ENCODE measurements around the gene FHOD3.

Gene FHOD3

GRCh38 chr18:36274083-36274715 is 23.3 kb upstream of the FHOD3 start:
- H3K27me3 ChIP-seq (ENCODE audit: insufficient read depth, low read length): no peaks in the 10 kb centered on the region
- 96% methylated on average over 8 of the region's 8 CpGs for WGBS
- no peak overlapping the region for H3K4me3 ChIP-seq (ENCODE audit: low read length)
- H3K9ac ChIP-seq (ENCODE audit: low read depth, low read length): no peak overlapping the region
- no peak overlapping the region for H3K27ac ChIP-seq (ENCODE audit: low read depth, low read length)
- no peaks in the 10 kb centered on the region for H3K4me1 ChIP-seq (ENCODE audit: insufficient read depth, low read length)
- no peaks in the 10 kb centered on the region for H3K9me3 ChIP-seq (ENCODE audit: insufficient read depth, low read depth, low read length)
- no peaks in the 10 kb centered on the region for H3K36me3 ChIP-seq (ENCODE audit: insufficient read depth, low read length)

GRCh38 chr18:36275561-36275960 is 22.0 kb upstream of the FHOD3 start:
- Histone ChIP-seq H3K9ac (ENCODE audit: low read depth, low read length) (no peak overlapping the region), H3K4me1 (ENCODE audit: insufficient read depth, low read length) (no peaks in the 10 kb centered on the region), H3K36me3 (ENCODE audit: insufficient read depth, low read length) (no peaks in the 10 kb centered on the region), H3K27me3 (ENCODE audit: insufficient read depth, low read length) (no peaks in the 10 kb centered on the region), H3K9me3 (ENCODE audit: insufficient read depth, low read depth, low read length) (no peaks in the 10 kb centered on the region), H3K27ac (ENCODE audit: low read depth, low read length) (no peak overlapping the region), H3K4me3 (ENCODE audit: low read length) (no peak overlapping the region)
- WGBS: 100% methylated on average over 1 of the region's 1 CpG

GRCh38 chr18:36279001-36279400 is 18.5 kb upstream of the FHOD3 start:
- H3K36me3 ChIP-seq (ENCODE audit: insufficient read depth, low read length): no peaks in the 10 kb centered on the region
- H3K9me3 ChIP-seq (ENCODE audit: insufficient read depth, low read depth, low read length): no peaks in the 10 kb centered on the region
- no peak overlapping the region for H3K27ac ChIP-seq (ENCODE audit: low read depth, low read length)
- no peaks in the 10 kb centered on the region for H3K27me3 ChIP-seq (ENCODE audit: insufficient read depth, low read length)
- no peaks in the 10 kb centered on the region for H3K4me1 ChIP-seq (ENCODE audit: insufficient read depth, low read length)
- WGBS: 78% methylated on average over 3 of the region's 3 CpGs
- no peak overlapping the region for H3K9ac ChIP-seq (ENCODE audit: low read depth, low read length)
- no peak overlapping the region for H3K4me3 ChIP-seq (ENCODE audit: low read length)

GRCh38 chr18:36281936-36282335 is 15.6 kb upstream of the FHOD3 start:
- Histone ChIP-seq H3K36me3 (ENCODE audit: insufficient read depth, low read length) (no peaks in the 10 kb centered on the region), H3K27ac (ENCODE audit: low read depth, low read length) (no peak overlapping the region), H3K9me3 (ENCODE audit: insufficient read depth, low read depth, low read length) (no peaks in the 10 kb centered on the region), H3K27me3 (ENCODE audit: insufficient read depth, low read length) (no peaks in the 10 kb centered on the region), H3K4me3 (ENCODE audit: low read length) (no peak overlapping the region), H3K9ac (ENCODE audit: low read depth, low read length) (no peak overlapping the region), H3K4me1 (ENCODE audit: insufficient read depth, low read length) (no peaks in the 10 kb centered on the region)
- 88% methylated on average over 3 of the region's 3 CpGs for WGBS

GRCh38 chr18:36283448-36283847 is 14.1 kb upstream of the FHOD3 start:
- Histone ChIP-seq H3K4me3 (ENCODE audit: low read length) (no peak overlapping the region), H3K27me3 (ENCODE audit: insufficient read depth, low read length) (no peaks in the 10 kb centered on the region), H3K4me1 (ENCODE audit: insufficient read depth, low read length) (no peaks in the 10 kb centered on the region), H3K36me3 (ENCODE audit: insufficient read depth, low read length) (no peaks in the 10 kb centered on the region), H3K9me3 (ENCODE audit: insufficient read depth, low read depth, low read length) (0 out of 2 replicates have a peak, but pooled peaks cover 2% of the 10 kb centered on the region), H3K27ac (ENCODE audit: low read depth, low read length) (no peak overlapping the region), H3K9ac (ENCODE audit: low read depth, low read length) (no peak overlapping the region)
- WGBS: 89% methylated on average over 6 of the region's 6 CpGs

GRCh38 chr18:36284268-36284667 is 13.2 kb upstream of the FHOD3 start:
- Histone ChIP-seq H3K9me3 (ENCODE audit: insufficient read depth, low read depth, low read length) (peaks cover 9% of the 10 kb centered on the region; the same call in 1 of the 2 replicates), H3K27ac (ENCODE audit: low read depth, low read length) (no peak overlapping the region), H3K27me3 (ENCODE audit: insufficient read depth, low read length) (no peaks in the 10 kb centered on the region), H3K4me1 (ENCODE audit: insufficient read depth, low read length) (no peaks in the 10 kb centered on the region), H3K4me3 (ENCODE audit: low read length) (no peak overlapping the region), H3K36me3 (ENCODE audit: insufficient read depth, low read length) (no peaks in the 10 kb centered on the region), H3K9ac (ENCODE audit: low read depth, low read length) (no peak overlapping the region)
- 78% methylated on average over 4 of the region's 4 CpGs for whole genome bisulfite sequencing

- Histone ChIP-seq H3K4me3 (ENCODE audit: low read length) (no peak overlapping the region), H3K36me3 (ENCODE audit: insufficient read depth, low read length) (no peaks in the 10 kb centered on the region), H3K9ac (ENCODE audit: low read depth, low read length) (no peak overlapping the region), H3K9me3 (ENCODE audit: insufficient read depth, low read depth, low read length) (peaks cover 9% of the 10 kb centered on the region; the same call in 1 of the 2 replicates), H3K4me1 (ENCODE audit: insufficient read depth, low read length) (no peaks in the 10 kb centered on the region), H3K27ac (ENCODE audit: low read depth, low read length) (no peak overlapping the region), H3K27me3 (ENCODE audit: insufficient read depth, low read length) (no peaks in the 10 kb centered on the region)
- WGBS: 20% methylated on average over 4 of the region's 6 CpGs
Observed at GRCh38 chr18:36284671-36285295, 12.7 kb upstream of the FHOD3 start.

- 93% methylated on average over 2 of the region's 2 CpGs for WGBS
Observed at GRCh38 chr18:36287653-36288052, 9.9 kb upstream of the FHOD3 start.

GRCh38 chr18:36288689-36289088 is 8.8 kb upstream of the FHOD3 start:
- H3K27ac ChIP-seq (ENCODE audit: low read depth, low read length): no peak overlapping the region
- no peaks in the 10 kb centered on the region for H3K36me3 ChIP-seq (ENCODE audit: insufficient read depth, low read length)
- peaks cover 10% of the 10 kb centered on the region for H3K27me3 ChIP-seq (ENCODE audit: insufficient read depth, low read length)
- no peak overlapping the region for H3K9ac ChIP-seq (ENCODE audit: low read depth, low read length)
- peaks cover 9% of the 10 kb centered on the region; the same call in 1 of the 2 replicates for H3K9me3 ChIP-seq (ENCODE audit: insufficient read depth, low read depth, low read length)
- no peak overlapping the region for H3K4me3 ChIP-seq (ENCODE audit: low read length)
- H3K4me1 ChIP-seq (ENCODE audit: insufficient read depth, low read length): no peaks in the 10 kb centered on the region

More at GRCh38 chr18:36287653-36288052, 9.9 kb upstream of the FHOD3 start:
- Histone ChIP-seq H3K4me1 (ENCODE audit: insufficient read depth, low read length) (no peaks in the 10 kb centered on the region), H3K27ac (ENCODE audit: low read depth, low read length) (no peak overlapping the region), H3K9me3 (ENCODE audit: insufficient read depth, low read depth, low read length) (peaks cover 9% of the 10 kb centered on the region; the same call in 1 of the 2 replicates), H3K4me3 (ENCODE audit: low read length) (no peak overlapping the region), H3K36me3 (ENCODE audit: insufficient read depth, low read length) (no peaks in the 10 kb centered on the region), H3K9ac (ENCODE audit: low read depth, low read length) (no peak overlapping the region), H3K27me3 (ENCODE audit: insufficient read depth, low read length) (no peaks in the 10 kb centered on the region)

GRCh38 chr18:36294031-36294430 is 3.5 kb upstream of the FHOD3 start:
- Histone ChIP-seq H3K9ac (ENCODE audit: low read depth, low read length) (no peak overlapping the region), H3K27ac (ENCODE audit: low read depth, low read length) (no peak overlapping the region), H3K36me3 (ENCODE audit: insufficient read depth, low read length) (no peaks in the 10 kb centered on the region), H3K4me1 (ENCODE audit: insufficient read depth, low read length) (0 out of 2 replicates have a peak, but pooled peaks cover 6% of the 10 kb centered on the region), H3K4me3 (ENCODE audit: low read length) (no peak overlapping the region), H3K9me3 (ENCODE audit: insufficient read depth, low read depth, low read length) (0 out of 2 replicates have a peak, but pooled peaks cover 1% of the 10 kb centered on the region), H3K27me3 (ENCODE audit: insufficient read depth, low read length) (peaks cover 44% of the 10 kb centered on the region)
- whole genome bisulfite sequencing: 90% methylated on average over 1 of the region's 1 CpG

GRCh38 chr18:36295214-36295613 is 2.3 kb upstream of the FHOD3 start:
- no peak overlapping the region for H3K27ac ChIP-seq (ENCODE audit: low read depth, low read length)
- 94% methylated on average over 1 of the region's 1 CpG for WGBS

More at GRCh38 chr18:36295214-36295613, 2.3 kb upstream of the FHOD3 start:
- Histone ChIP-seq H3K4me3 (ENCODE audit: low read length) (no peak overlapping the region), H3K36me3 (ENCODE audit: insufficient read depth, low read length) (no peaks in the 10 kb centered on the region), H3K9me3 (ENCODE audit: insufficient read depth, low read depth, low read length) (no peaks in the 10 kb centered on the region), H3K27me3 (ENCODE audit: insufficient read depth, low read length) (peaks cover 56% of the 10 kb centered on the region), H3K4me1 (ENCODE audit: insufficient read depth, low read length) (0 out of 2 replicates have a peak, but pooled peaks cover 6% of the 10 kb centered on the region), H3K9ac (ENCODE audit: low read depth, low read length) (no peak overlapping the region)

Measured in HUES64 (cell line).